Activated CD8-positive, alpha-beta T cell treated with anti-CD3 and anti-CD28 coated beads, Interleukin-2, amount 10 ng/mL, durations not matched to agents 7 days and 5 days (primary cell): ENCODE results near the gene TRIM14. TPM values are rescaled to one million over a fixed set of nuclear protein-coding genes. Genes with fewer than 3 reads are reported as not detected.

Experiments used
- ATAC-seq: fragments of 150-1000 bp; cut with Tn5 transposase; one replicate; pipeline ENCODE4 v1.10.0; 2021; ENCODE audit warnings: moderate library complexity
- CTCF ChIA-PET: fragments of 350-600 bp; sonication (Branson Sonifier 250); formaldehyde crosslinking; loops from one replicate; lab custom pipeline; 2021; ENCODE audit warnings: antibody characterized with exemption; lab: Charles Lee
- POLR2A ChIA-PET: fragments of 350-600 bp; sonication (Branson Sonifier 250); formaldehyde crosslinking; loops from one replicate; lab custom pipeline; 2021; ENCODE audit warnings: antibody characterized with exemption; lab: Charles Lee
- DNase-seq: peaks from one replicate; pipeline ENCODE4 v3.0.0-alpha.2; 2020
- H3K27ac Mint-ChIP-seq: one replicate; pipeline ENCODE4 v1.8.0; 2021; ENCODE audit warnings: mild to moderate bottlenecking, mixed read lengths
- H3K27me3 Mint-ChIP-seq: one replicate; pipeline ENCODE4 v1.8.0; 2021; ENCODE audit warnings: low read depth, mixed read lengths
- H3K36me3 Mint-ChIP-seq: one replicate; pipeline ENCODE4 v1.8.0; 2021; ENCODE audit warnings: low read depth, mixed read lengths
- H3K4me1 Mint-ChIP-seq: one replicate; pipeline ENCODE4 v1.8.0; 2021; ENCODE audit warnings: low read depth, mixed read lengths
- H3K4me3 Mint-ChIP-seq: one replicate; pipeline ENCODE4 v1.8.0; 2021; ENCODE audit warnings: mild to moderate bottlenecking, mixed read lengths
- H3K9me3 Mint-ChIP-seq: one replicate; pipeline ENCODE4 v1.8.0; 2022; ENCODE audit warnings: mixed read lengths; ENCODE audit not compliant: insufficient read depth
- total RNA-seq, 2 experiments: library from RNA; stranded (reverse); gene quantifications; one replicate each; pipeline ENCODE4 v1.2.3, GENCODE V29; 2021

Gene TRIM14
- total RNA-seq, 2 experiments from 2014 or later, result 85.2 to 90.5 TPM

DNA sequence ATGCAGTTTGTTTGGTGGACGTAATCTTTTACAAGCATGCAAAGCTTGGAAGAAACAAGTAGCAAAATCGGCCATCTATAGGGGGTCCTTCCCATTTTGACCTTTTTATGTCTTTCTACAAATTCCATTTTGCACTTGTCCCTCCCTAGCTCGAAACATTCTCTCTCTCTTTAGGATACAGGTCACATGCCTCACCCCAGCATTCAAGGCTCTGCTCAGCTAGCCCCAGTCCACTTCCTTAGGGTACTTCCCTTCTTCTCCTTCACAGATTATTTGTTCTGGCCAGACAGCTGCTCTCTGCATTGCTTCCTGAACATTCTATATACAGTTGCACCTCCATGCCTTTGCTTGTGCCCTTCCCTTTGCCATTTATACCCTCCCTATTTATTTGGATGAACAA, 31.7 kb upstream of the TRIM14 start:
- Mint-ChIP-seq H3K36me3 (no peaks in the 10 kb centered on the region), H3K4me1 (peaks cover 3% of the 10 kb centered on the region), H3K9me3 (no peaks in the 10 kb centered on the region), H3K27ac (no peak overlapping the region), H3K27me3 (no peaks in the 10 kb centered on the region), H3K4me3 (no peak overlapping the region)
- ATAC-seq (no peak), DNase-seq (no peak)
- CTCF ChIA-PET, result no interaction called here
- POLR2A ChIA-PET, result no interaction called here

DNA sequence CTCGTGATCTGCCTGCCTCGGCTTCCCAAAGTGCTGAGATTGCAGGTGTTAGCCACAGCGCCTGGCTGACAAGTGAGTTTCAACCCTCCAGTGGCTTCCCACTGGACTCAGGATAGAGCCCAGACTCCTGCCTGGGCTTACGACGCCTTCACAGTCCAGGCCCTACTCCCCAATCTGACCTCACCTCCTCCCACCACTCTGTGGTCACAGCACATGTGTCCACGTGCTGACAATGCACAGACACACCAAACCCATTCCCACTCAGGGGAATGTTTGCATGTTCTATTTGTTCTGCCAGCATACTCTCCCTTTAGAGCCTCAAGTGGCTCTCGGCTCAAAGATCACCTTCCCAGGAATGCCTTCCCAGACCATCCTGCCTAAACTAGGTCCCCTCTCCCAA, 31.1 kb upstream of the TRIM14 start:
- Mint-ChIP-seq H3K27ac (no peak overlapping the region), H3K4me1 (peaks cover 3% of the 10 kb centered on the region), H3K27me3 (no peaks in the 10 kb centered on the region), H3K4me3 (no peak overlapping the region), H3K9me3 (no peaks in the 10 kb centered on the region), H3K36me3 (no peaks in the 10 kb centered on the region)
- POLR2A ChIA-PET, result no interaction called here
- CTCF ChIA-PET, result interaction anchor here (0.8 kb wide), 1 partner anchor 9 kb away, joined by 3 read pairs; no protein-coding TSS in a partner anchor
- DNase-seq, result no peak
- no peak for ATAC-seq

- DNase-seq (no peak), ATAC-seq (no peak)
- Mint-ChIP-seq H3K36me3 (no peaks in the 10 kb centered on the region), H3K4me3 (no peak overlapping the region), H3K4me1 (peaks cover 3% of the 10 kb centered on the region), H3K27me3 (no peaks in the 10 kb centered on the region), H3K27ac (no peak overlapping the region), H3K9me3 (no peaks in the 10 kb centered on the region)
- CTCF ChIA-PET, result interaction anchor here (0.8 kb wide), 1 partner anchor 10 kb away, joined by 3 read pairs; no protein-coding TSS in a partner anchor
- POLR2A ChIA-PET, result no interaction called here
Observed at GRCh38 chr9:98149422-98149821, 30.4 kb upstream of the TRIM14 start.

DNA sequence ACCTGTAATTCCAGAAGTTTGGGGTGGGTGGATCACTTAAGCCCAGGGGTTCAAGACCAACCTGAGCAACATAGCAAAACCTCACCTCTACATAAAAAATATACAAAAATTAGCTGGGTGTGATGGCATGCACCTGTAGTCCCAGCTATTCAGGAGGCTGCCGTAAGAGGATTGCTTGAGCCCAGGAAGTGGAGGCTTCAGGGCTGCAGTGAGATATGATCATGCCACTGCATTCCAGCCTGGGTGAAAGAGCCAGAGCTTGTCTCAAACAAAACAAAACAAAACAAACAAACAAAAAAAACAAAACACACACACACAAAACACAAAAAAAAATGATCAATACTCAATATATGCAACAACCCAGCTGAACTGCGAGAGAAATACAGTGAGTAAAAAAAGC, 29.5 kb upstream of the TRIM14 start:
- H3K27me3 Mint-ChIP-seq, result no peaks in the 10 kb centered on the region
- H3K9me3 Mint-ChIP-seq, result no peaks in the 10 kb centered on the region
- no peak for ATAC-seq
- no peak overlapping the region for H3K27ac Mint-ChIP-seq
- ChIA-PET POLR2A (interaction anchor here (0.6 kb wide), 1 partner anchor 26 kb away, joined by 3 read pairs; no protein-coding TSS in a partner anchor), CTCF (interaction anchor here (0.6 kb wide), 1 partner anchor 549 kb away, joined by 4 read pairs; no protein-coding TSS in a partner anchor)
- H3K4me3 Mint-ChIP-seq, result no peak overlapping the region
- H3K36me3 Mint-ChIP-seq, result no peaks in the 10 kb centered on the region
- peaks cover 3% of the 10 kb centered on the region for H3K4me1 Mint-ChIP-seq
- DNase-seq, result no peak

DNA sequence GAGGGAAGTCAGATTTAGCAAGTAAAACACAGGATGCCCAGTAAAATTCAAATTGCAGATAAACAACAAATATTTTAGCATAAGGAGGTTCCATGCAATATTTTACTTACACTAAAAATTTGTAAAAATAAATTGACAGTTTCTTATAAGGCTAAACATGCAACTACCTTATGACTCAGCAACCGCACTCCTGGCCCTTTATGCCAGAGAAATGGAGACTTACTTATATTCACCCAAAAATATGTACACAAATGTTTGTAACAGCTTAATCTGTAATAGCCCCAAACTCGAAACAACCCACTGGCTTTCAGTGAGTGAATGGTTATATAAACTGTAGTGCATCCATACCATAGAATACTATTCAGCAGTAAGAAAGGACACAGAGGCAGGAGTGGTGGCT, 28.6 kb upstream of the TRIM14 start:
- ATAC-seq (no peak), DNase-seq (no peak)
- no peaks in the 10 kb centered on the region for H3K27me3 Mint-ChIP-seq
- no peaks in the 10 kb centered on the region for H3K36me3 Mint-ChIP-seq
- ChIA-PET POLR2A (no interaction called here), CTCF (no interaction called here)
- no peak overlapping the region for H3K27ac Mint-ChIP-seq
- peaks cover 3% of the 10 kb centered on the region for H3K4me1 Mint-ChIP-seq
- H3K4me3 Mint-ChIP-seq, result no peak overlapping the region
- no peaks in the 10 kb centered on the region for H3K9me3 Mint-ChIP-seq

DNA sequence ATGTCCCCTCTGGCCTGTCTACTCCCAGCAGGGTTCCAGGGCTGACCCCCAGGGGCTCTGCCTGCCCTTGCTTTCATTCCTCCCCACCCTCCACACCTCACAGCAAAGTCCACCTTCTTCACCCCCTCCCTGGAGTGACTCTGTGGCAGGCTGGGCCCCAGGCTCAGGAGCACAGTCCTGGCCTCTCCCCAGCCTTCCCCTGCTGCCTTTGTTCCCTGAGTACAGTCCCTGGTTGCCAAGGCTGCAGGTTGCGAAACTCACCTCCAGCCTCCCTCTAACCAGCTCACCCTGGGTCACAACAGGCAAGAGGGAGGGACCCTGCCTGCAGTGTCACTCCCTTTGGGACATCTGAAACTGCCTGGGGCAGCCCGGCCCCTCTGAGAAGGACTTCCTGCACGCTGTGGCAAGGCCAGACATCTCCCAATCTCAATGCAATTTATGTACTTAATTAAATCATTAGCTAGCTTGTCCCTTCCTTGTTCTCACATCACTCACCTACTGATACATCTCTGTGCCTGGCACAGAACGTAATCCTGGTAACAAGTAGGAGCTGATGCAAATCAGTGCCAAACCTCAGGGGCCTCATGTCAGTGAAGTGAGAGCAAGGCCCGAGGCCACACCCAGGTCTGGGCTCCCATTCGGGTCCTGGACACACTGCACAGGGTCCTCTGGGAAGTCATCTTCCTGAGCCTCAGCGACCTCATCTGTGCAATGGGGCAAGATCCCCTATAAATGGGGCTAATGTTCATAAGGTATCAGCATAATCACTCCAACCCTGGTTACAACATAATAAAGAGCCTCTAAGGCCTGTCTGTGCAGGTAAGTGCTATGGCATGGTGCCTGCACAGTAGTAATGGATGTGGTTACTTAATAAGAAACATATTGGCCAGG, 27.3 kb upstream of the TRIM14 start:
- ChIA-PET POLR2A (no interaction called here), CTCF (no interaction called here)
- H3K9me3 Mint-ChIP-seq, result no peaks in the 10 kb centered on the region
- peak overlapping the region; percentile 20 for H3K27ac Mint-ChIP-seq
- ATAC-seq, result no peak
- no peak for DNase-seq
- H3K4me1 Mint-ChIP-seq, result peaks cover 7% of the 10 kb centered on the region
- H3K4me3 Mint-ChIP-seq, result no peak overlapping the region
- no peaks in the 10 kb centered on the region for H3K36me3 Mint-ChIP-seq
- H3K27me3 Mint-ChIP-seq, result no peaks in the 10 kb centered on the region

GRCh38 chr9:98144631-98145030, 25.6 kb upstream of the TRIM14 start:
- H3K4me3 Mint-ChIP-seq, result no peak overlapping the region
- POLR2A ChIA-PET, result no interaction called here

GRCh38 chr9:98144076-98144475, 25.1 kb upstream of the TRIM14 start:
- POLR2A ChIA-PET, result no interaction called here
- Mint-ChIP-seq H3K36me3 (no peaks in the 10 kb centered on the region), H3K27ac (no peak overlapping the region)

More at GRCh38 chr9:98144631-98145030, 25.6 kb upstream of the TRIM14 start:
- Mint-ChIP-seq H3K36me3 (no peaks in the 10 kb centered on the region), H3K9me3 (no peaks in the 10 kb centered on the region), H3K4me1 (peaks cover 7% of the 10 kb centered on the region), H3K27me3 (no peaks in the 10 kb centered on the region), H3K27ac (no peak overlapping the region)
- no peak for DNase-seq
- CTCF ChIA-PET, result no interaction called here
- ATAC-seq, result no peak

DNA sequence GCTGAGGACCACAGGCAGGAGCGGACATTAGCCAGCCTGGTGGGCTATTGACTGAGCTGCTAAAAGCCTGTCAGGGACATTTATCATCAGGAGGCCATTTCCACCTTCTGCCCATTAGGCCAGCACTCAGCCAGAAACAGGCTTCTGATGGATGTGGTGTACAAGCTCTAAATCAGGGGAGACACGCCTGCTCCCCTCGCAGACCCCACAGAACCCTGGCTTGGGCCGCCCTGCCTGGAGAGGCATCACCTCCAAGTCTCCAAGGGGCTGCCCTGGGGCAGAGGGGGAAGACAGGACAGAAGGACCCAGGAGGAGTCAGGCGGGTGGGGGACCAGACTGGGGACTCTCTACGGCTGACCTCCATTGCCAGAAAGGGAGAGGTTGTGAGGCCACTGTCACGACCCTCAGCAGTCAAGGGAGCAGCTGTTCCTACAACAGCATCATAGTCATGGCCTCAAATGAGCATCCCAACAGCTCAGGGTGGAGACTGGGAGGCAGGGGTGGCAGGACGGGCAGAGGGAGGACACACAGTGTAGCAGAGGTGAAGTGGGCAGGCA, 24.0 kb upstream of the TRIM14 start:
- H3K36me3 Mint-ChIP-seq, result no peaks in the 10 kb centered on the region
- ChIA-PET POLR2A (no interaction called here), CTCF (interaction anchor here (0.9 kb wide), 1 partner anchor 53 kb away, joined by 3 read pairs; no protein-coding TSS in a partner anchor)
- H3K4me1 Mint-ChIP-seq, result peaks cover 7% of the 10 kb centered on the region
- no peak overlapping the region for H3K27ac Mint-ChIP-seq
- DNase-seq (no peak), ATAC-seq (peak; percentile 11)
- H3K4me3 Mint-ChIP-seq, result no peak overlapping the region
- H3K27me3 Mint-ChIP-seq, result no peaks in the 10 kb centered on the region
- H3K9me3 Mint-ChIP-seq, result no peaks in the 10 kb centered on the region

More at GRCh38 chr9:98144076-98144475, 25.1 kb upstream of the TRIM14 start:
- Mint-ChIP-seq H3K4me3 (no peak overlapping the region), H3K4me1 (peaks cover 7% of the 10 kb centered on the region), H3K9me3 (no peaks in the 10 kb centered on the region), H3K27me3 (no peaks in the 10 kb centered on the region)
- DNase-seq, result no peak
- ATAC-seq, result no peak
- CTCF ChIA-PET, result no interaction called here

DNA sequence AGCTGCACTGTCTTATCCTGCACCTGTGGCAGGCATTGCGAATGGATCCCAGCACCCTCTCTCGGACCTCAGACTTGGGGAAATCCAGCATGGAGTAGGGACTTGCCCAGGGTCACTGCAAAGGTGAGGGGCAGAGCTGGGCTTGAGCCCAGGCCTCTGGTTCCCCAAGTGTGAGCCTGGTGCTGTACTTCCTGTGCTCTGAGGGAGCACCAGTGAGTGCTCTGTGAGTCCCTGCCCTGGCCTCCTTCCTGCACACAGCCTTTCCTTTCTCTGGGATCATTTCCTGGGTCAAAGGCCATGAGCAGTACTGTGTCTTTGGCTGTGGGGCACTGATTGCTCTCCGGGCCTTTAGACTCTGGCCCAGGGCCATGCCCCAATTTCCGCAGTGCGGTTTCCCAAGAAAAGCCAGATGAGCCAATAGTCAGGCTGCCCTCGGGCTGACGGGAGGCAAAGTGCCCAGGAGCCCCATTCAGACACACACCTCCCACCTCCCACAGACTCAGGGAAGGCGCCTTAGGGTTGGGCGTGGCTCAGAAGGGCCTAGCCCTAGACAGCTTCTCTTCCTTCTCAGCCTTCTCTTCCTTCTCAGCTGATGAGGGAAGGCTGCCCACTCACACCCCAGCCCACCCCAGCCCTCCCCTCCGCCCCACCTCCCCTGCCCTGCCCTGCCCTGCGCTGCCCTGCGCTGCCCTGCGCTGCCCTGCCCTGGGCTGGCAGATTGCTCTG, 23.3 kb upstream of the TRIM14 start:
- no peak overlapping the region for H3K27ac Mint-ChIP-seq
- peaks cover 7% of the 10 kb centered on the region for H3K4me1 Mint-ChIP-seq
- DNase-seq, result no peak
- no peaks in the 10 kb centered on the region for H3K9me3 Mint-ChIP-seq
- no peak for ATAC-seq
- no peaks in the 10 kb centered on the region for H3K36me3 Mint-ChIP-seq
- H3K27me3 Mint-ChIP-seq, result no peaks in the 10 kb centered on the region
- ChIA-PET POLR2A (interaction anchor here (0.7 kb wide), 1 partner anchor 24 kb away, joined by 3 read pairs; no protein-coding TSS in a partner anchor), CTCF (interaction anchor here (0.8 to 0.9 kb wide), 3 partner anchors 52 to 107 kb away, joined by 3 read pairs; no protein-coding TSS in a partner anchor)
- no peak overlapping the region for H3K4me3 Mint-ChIP-seq

- H3K27me3 Mint-ChIP-seq, result no peaks in the 10 kb centered on the region
- H3K36me3 Mint-ChIP-seq, result no peaks in the 10 kb centered on the region
- DNase-seq (no peak), ATAC-seq (no peak)
- POLR2A ChIA-PET, result no interaction called here
- peaks cover 4% of the 10 kb centered on the region for H3K4me1 Mint-ChIP-seq
- no peaks in the 10 kb centered on the region for H3K9me3 Mint-ChIP-seq
- H3K27ac Mint-ChIP-seq, result no peak overlapping the region
- CTCF ChIA-PET, result no interaction called here
- H3K4me3 Mint-ChIP-seq, result no peak overlapping the region
Observed at GRCh38 chr9:98140503-98140902, 21.5 kb upstream of the TRIM14 start.
